ENCODE measurements around the gene UNC50.

DNA sequence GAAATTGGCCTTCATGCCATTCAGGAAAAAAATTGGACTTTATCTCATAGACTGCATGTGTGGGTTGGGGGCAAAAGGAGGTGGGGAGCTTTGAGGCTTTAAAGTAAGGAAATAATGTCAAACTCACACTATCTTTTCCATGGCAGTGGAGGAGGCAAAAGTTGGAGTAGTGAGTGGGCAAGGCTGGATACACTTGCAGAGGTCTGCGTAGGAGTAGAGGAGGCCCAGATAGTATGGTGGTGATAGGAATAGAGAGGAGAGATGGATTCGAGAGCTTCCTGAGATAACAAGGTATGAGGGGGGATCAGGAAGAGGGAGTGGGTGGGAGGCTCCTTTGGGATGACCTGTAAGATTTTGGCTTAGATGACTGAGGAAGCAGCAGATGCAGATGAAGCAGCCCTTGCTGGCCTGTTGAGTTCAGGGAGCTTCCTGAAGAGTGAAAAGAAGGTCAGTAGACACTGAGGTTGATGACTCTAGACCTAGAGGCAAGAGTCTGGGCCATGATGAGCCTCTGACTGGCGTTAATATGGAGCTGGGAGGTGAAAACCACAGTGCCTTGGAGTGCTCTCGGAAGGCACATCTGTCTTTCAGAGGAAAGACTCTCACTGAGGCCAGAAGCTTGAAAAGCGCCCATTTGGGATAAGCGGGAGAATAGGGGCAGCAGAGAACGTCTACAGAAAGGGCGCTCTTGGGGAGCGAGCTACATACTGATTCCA lies 5.8 kb downstream of the UNC50 start:
- TF ChIP-seq, protein P1, sequence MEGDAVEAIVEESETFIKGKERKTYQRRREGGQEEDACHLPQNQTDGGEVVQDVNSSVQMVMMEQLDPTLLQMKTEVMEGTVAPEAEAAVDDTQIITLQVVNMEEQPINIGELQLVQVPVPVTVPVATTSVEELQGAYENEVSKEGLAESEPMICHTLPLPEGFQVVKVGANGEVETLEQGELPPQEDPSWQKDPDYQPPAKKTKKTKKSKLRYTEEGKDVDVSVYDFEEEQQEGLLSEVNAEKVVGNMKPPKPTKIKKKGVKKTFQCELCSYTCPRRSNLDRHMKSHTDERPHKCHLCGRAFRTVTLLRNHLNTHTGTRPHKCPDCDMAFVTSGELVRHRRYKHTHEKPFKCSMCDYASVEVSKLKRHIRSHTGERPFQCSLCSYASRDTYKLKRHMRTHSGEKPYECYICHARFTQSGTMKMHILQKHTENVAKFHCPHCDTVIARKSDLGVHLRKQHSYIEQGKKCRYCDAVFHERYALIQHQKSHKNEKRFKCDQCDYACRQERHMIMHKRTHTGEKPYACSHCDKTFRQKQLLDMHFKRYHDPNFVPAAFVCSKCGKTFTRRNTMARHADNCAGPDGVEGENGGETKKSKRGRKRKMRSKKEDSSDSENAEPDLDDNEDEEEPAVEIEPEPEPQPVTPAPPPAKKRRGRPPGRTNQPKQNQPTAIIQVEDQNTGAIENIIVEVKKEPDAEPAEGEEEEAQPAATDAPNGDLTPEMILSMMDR (conservative IDR thresholded peaks at IDR 0.05 in 1 of 2, IDR thresholded peaks at IDR 0.05 in 1 of 2; ENCODE audit: low read depth in 1 of 2, low read length in 2 of 2) = no peak
- TF ChIP-seq EZH2 (IDR thresholded peaks at IDR 0.05; ENCODE audit: low read length, missing control alignments) = no peak
